HCT116 (cell line): ENCODE measurements around the gene MTRFR. TPM values are rescaled to one million over a fixed set of nuclear protein-coding genes. Genes with fewer than 3 reads are reported as not detected.

Source experiments
- ATAC-seq: fragments of 200-7000 bp; cut with Tn5 transposase; 2 replicates; pipeline ENCODE4 v1.9.1; 2020; ENCODE audit warnings: mild to moderate bottlenecking, moderate library complexity
- BruUV-seq: library from RNA; stranded (reverse); fragments of 400-500 nt; replicated peaks from 2 replicates; lab custom pipeline; 2021; lab: Mats Ljungman, UMichigan
- CTCF ChIA-PET: fragments of 300-600 bp; sonication (Branson Sonifier 250); formaldehyde crosslinking; loops from one replicate; lab custom pipeline; 2021; ENCODE audit warnings: antibody characterized with exemption; lab: Charles Lee
- POLR2A ChIA-PET: fragments of 300-600, 350-600 bp; sonication (Branson Sonifier 250); formaldehyde crosslinking; loops from one replicate; lab custom pipeline; 2021; ENCODE audit warnings: antibody characterized with exemption; lab: Charles Lee
- RAD21 ChIA-PET, 2 experiments: fragments of 300-600 bp; sonication (Branson Sonifier 250); formaldehyde crosslinking; loops; one replicate each; lab custom pipeline; 2023; ENCODE audit warnings: low total read pairs in 2 of 2; ENCODE audit not compliant: uncharacterized antibody in 2 of 2, unreplicated experiment in 2 of 2, low non-redundant PET in 1 of 2; lab: Charles Lee
- DNase-seq: peaks from one replicate; pipeline ENCODE4 v3.0.0-alpha.2; 2010; ENCODE audit warnings: low read depth, low spot score
- H2AFZ ChIP-seq: fragments of 200-600 bp; shearing (Covaris generic), sonication (generic); 2 replicates; pipeline ENCODE4 v1.6.1; 2017; ENCODE audit warnings: low read depth, mixed run types, mixed read lengths, antibody characterized with exemption, low read length; ENCODE audit not compliant: poor library complexity, severe bottlenecking
- H3K27ac ChIP-seq: 2 replicates; pipeline ENCODE4 v1.5.1; 2012; ENCODE audit warnings: low read depth, low read length
- H3K27me3 ChIP-seq: fragments of 200-600 bp; sonication (generic); 2 replicates; pipeline ENCODE4 v1.6.1; 2016; ENCODE audit warnings: mixed run types, low read length, mixed read lengths; ENCODE audit not compliant: insufficient read depth
- H3K36me3 ChIP-seq, 2 experiments: fragments of 200-500 bp in 1 of 2; fragments of 200-600 bp in 1 of 2; sonication (Bioruptor generic) in 1 of 2; sonication (generic) in 1 of 2; 2 replicates each; pipeline versions ENCODE4 v1.5.1 to v1.6.1; 2014 to 2016; ENCODE audit warnings: low read length in 2 of 2, inconsistent platforms in 1 of 2, mixed read lengths in 1 of 2, mixed run types in 1 of 2; ENCODE audit not compliant: insufficient read depth in 2 of 2, control insufficient read depth in 1 of 2
- H3K4me1 ChIP-seq, 2 experiments: fragments of 200-600 bp in 1 of 2; sonication (generic) in 1 of 2; 2 replicates each; pipeline versions ENCODE4 v1.5.1 to v1.6.1; 2012 to 2017; ENCODE audit warnings: low read length in 2 of 2, inconsistent platforms in 1 of 2, mild to moderate bottlenecking in 1 of 2, mixed read lengths in 1 of 2, mixed run types in 1 of 2, moderate library complexity in 1 of 2; ENCODE audit not compliant: insufficient read depth in 2 of 2, control insufficient read depth in 1 of 2
- H3K4me2 ChIP-seq: fragments of 200-600 bp; sonication (generic); 2 replicates; pipeline ENCODE4 v1.6.1; 2017; ENCODE audit warnings: mixed run types, low read length, mixed read lengths
- H3K4me3 ChIP-seq, 2 experiments: fragments of 200-600 bp in 1 of 2; sonication (generic) in 1 of 2; replicated peaks in 1 of 2; 2 replicates each; pipeline ENCODE4 v1.5.1; 2011 to 2016; ENCODE audit warnings: low read length in 2 of 2, control low read depth in 1 of 2, low read depth in 1 of 2, mild to moderate bottlenecking in 1 of 2, mixed read lengths in 1 of 2, mixed run types in 1 of 2
- H3K79me2 ChIP-seq: fragments of 200-600 bp; sonication (generic); 2 replicates; pipeline ENCODE4 v1.6.1; 2017; ENCODE audit warnings: mild to moderate bottlenecking, mixed run types, low read length, moderate library complexity, mixed read lengths; ENCODE audit not compliant: insufficient read depth
- H3K9ac ChIP-seq: fragments of 200-600 bp; sonication (generic); 2 replicates; pipeline ENCODE4 v1.6.1; 2016; ENCODE audit warnings: low read length, mixed read lengths
- H3K9me2 ChIP-seq: fragments of 200-600 bp; sonication (generic), shearing (Covaris generic); 2 replicates; pipeline ENCODE4 v1.6.1; 2017; ENCODE audit warnings: mixed run types, mild to moderate bottlenecking, moderate library complexity; ENCODE audit not compliant: insufficient read depth
- H3K9me3 ChIP-seq, 2 experiments: fragments of 200-500 bp in 1 of 2; fragments of 200-600 bp in 1 of 2; sonication (Bioruptor generic) in 1 of 2; sonication (generic) in 1 of 2; 2 replicates each; pipeline ENCODE4 v1.6.1; 2014 to 2017; ENCODE audit warnings: low read length in 2 of 2, mixed read lengths in 2 of 2, inconsistent platforms in 1 of 2, low read depth in 1 of 2, mild to moderate bottlenecking in 1 of 2, mixed run types in 1 of 2, moderate library complexity in 1 of 2; ENCODE audit not compliant: control insufficient read depth in 1 of 2, insufficient read depth in 1 of 2
- H4K20me1 ChIP-seq: fragments of 200-600 bp; sonication (generic), shearing (Covaris generic); 2 replicates; pipeline ENCODE4 v1.6.1; 2017; ENCODE audit warnings: mixed run types, mild to moderate bottlenecking, moderate library complexity; ENCODE audit not compliant: insufficient read depth
- EZH2 ChIP-seq: fragments of 200-600 bp; sonication (generic); IDR thresholded peaks from 2 replicates; pipeline ENCODE4 v1.6.1; 2017; ENCODE audit warnings: antibody characterized with exemption, mixed run types
- REST ChIP-seq: IDR thresholded peaks from 2 replicates; pipeline ENCODE4 v1.6.1; 2012; ENCODE audit warnings: low read depth
- SIN3A ChIP-seq: IDR thresholded peaks from 2 replicates; pipeline ENCODE4 v1.6.1; 2012; ENCODE audit warnings: low read depth
- SP1 ChIP-seq: IDR thresholded peaks from 2 replicates; pipeline ENCODE4 v1.6.1; 2012; ENCODE audit warnings: low read depth
- intact Hi-C: fragments of 100-400 bp; cut with micrococcal nuclease; formaldehyde crosslinking; loops from 2 replicates; pipeline ENCODE4 v1.10.0; 2022
- total RNA-seq: library from RNA; stranded (reverse); gene quantifications from one replicate; pipeline ENCODE4 v1.2.1, GENCODE V29; 2021; ENCODE audit not compliant: unreplicated experiment

Gene MTRFR
- total RNA-seq, 1 experiment from 2014 or later, result 27.0 TPM

DNA sequence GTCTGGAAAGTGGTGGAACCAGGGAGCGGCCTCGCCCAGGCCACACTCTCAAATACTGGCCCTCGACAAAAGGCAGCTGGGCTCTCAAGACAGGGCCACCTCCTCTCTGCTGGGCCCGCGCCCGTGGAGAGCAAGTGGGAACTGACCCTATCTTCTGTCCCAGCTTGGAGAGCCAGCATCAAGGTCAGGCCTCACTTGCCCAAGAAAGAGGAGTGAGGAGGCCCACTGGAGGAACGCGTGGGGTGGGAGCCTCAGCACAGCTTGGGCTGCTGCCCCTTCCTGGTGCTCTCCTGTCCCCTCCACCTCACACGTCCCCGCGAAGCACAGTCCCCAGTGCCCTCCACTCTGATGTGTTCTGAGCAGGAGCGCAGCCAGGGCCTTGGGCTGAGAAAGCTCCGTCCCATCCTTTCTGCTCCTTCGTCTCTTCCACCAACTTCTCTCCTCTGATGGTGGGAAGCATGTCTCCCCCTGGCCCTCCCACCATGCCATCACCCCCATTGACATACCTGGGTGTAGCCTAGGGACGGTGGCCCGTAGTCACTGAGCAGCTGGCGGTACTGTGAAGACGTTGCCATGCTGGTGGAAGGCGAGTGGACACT is 33.5 kb downstream of the MTRFR start (continued):
- TF ChIP-seq SP1, result no peak

GRCh38 chr12:123267335-123267920 is 34.2 kb downstream of the MTRFR start:
- no peak for DNase-seq
- no peak for TF ChIP-seq REST
- TF ChIP-seq EZH2, result no peak
- no peak for TF ChIP-seq SIN3A
- no peak overlapping the region for H3K27ac ChIP-seq
- no peak overlapping the region for H3K4me2 ChIP-seq
- ChIA-PET POLR2A (no interaction called here), CTCF (no interaction called here), RAD21 (no interaction called here)
- H3K79me2 ChIP-seq, result peaks cover 58% of the 10 kb centered on the region
- no peaks in the 10 kb centered on the region for H3K27me3 ChIP-seq
- no peak overlapping the region for H3K9ac ChIP-seq
- peaks cover 11 to 19% of the 10 kb centered on the region in 2 experiments; a peak in 3 of 4 replicates for H3K36me3 ChIP-seq
- H3K4me3 ChIP-seq, result no peak overlapping the region
- BruUV-seq, result no TSS peak
- H3K4me1 ChIP-seq, result peaks cover 3 to 15% of the 10 kb centered on the region in 2 experiments; a peak in 2 of 4 replicates
- no peak for ATAC-seq
- intact Hi-C loops, result no loop called here
- no peaks in the 10 kb centered on the region for H3K9me3 ChIP-seq
- H3K9me2 ChIP-seq, result no peaks in the 10 kb centered on the region
- H2AFZ ChIP-seq, result no peak overlapping the region
- no peaks in the 10 kb centered on the region for H4K20me1 ChIP-seq
